OCI-LY7 (cell line): ENCODE data around the gene TAP1.

Experiments used
- EZH2phosphoT487 ChIP-seq: fragments of 200-600 bp; sonication (generic); IDR thresholded peaks from 2 replicates; pipeline ENCODE4 v1.6.1; 2018; ENCODE audit warnings: low read depth, borderline replicate concordance, mild to moderate bottlenecking, mixed run types, antibody characterized with exemption, low read length, moderate library complexity, mixed read lengths
- TF ChIP-seq, protein P1 (sequence below): fragments of 200-600 bp; sonication (generic); conservative IDR thresholded peaks from 2 replicates; pipeline ENCODE4 v1.5.1; 2014; ENCODE audit warnings: mild to moderate bottlenecking, antibody characterized with exemption, low read length, moderate library complexity, mixed read lengths

DNA sequence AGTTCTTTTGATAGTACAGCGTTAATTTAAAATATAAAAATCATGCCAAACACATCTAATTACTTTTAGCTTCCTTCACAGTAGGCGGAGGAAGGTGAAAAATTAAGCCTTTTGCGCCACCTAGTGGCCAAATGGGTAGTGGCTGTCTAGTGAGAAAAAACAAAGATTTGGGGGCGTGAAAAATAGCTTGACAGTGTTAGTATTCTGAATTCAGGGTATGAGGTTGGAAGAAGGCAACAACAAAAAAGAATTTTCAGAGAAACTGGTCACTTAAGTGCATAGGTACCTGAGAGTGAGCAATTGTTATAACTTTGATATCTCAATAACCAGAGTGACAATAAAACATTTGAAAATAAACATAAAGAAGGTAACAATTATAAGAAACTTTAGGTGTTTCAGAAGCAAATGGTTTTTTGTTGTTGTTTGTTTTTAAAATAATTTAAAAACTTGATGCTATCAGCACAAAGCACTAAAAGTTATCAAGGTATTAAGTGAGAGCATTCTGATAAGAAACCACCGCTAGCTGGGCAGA is 14.8 kb upstream of the TAP1 start:
- TF ChIP-seq, protein P1, sequence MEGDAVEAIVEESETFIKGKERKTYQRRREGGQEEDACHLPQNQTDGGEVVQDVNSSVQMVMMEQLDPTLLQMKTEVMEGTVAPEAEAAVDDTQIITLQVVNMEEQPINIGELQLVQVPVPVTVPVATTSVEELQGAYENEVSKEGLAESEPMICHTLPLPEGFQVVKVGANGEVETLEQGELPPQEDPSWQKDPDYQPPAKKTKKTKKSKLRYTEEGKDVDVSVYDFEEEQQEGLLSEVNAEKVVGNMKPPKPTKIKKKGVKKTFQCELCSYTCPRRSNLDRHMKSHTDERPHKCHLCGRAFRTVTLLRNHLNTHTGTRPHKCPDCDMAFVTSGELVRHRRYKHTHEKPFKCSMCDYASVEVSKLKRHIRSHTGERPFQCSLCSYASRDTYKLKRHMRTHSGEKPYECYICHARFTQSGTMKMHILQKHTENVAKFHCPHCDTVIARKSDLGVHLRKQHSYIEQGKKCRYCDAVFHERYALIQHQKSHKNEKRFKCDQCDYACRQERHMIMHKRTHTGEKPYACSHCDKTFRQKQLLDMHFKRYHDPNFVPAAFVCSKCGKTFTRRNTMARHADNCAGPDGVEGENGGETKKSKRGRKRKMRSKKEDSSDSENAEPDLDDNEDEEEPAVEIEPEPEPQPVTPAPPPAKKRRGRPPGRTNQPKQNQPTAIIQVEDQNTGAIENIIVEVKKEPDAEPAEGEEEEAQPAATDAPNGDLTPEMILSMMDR, result peak; percentile 99
- TF ChIP-seq EZH2phosphoT487, result no peak
